GM21381 (cell line): ENCODE results near the gene HSP90AB1.

Source experiments
- ATAC-seq: cut with Tn5 transposase; IDR thresholded peaks from one replicate; pipeline ENCODE4 v1.9.1; 2021; ENCODE audit warnings: mild to moderate bottlenecking, moderate library complexity; ENCODE audit not compliant: unreplicated experiment

The HSP90AB1 gene

GRCh38 chr6:44278774-44279697 is 32.1 kb downstream of the HSP90AB1 start:
- no peak for ATAC-seq

- ATAC-seq, result no peak
Observed at GRCh38 chr6:44284121-44284520, 37.2 kb downstream of the HSP90AB1 start.

- ATAC-seq, result no peak
Observed at GRCh38 chr6:44284867-44285266, 38.0 kb downstream of the HSP90AB1 start.

- ATAC-seq, result no peak
Observed at GRCh38 chr6:44285552-44286284, 38.8 kb downstream of the HSP90AB1 start.

GRCh38 chr6:44286285-44286565 is 39.3 kb downstream of the HSP90AB1 start:
- ATAC-seq, result no peak

GRCh38 chr6:44286747-44287146 is 39.8 kb downstream of the HSP90AB1 start:
- no peak for ATAC-seq

- ATAC-seq, result no peak
Observed at GRCh38 chr6:44289726-44290260, 42.9 kb downstream of the HSP90AB1 start.

GRCh38 chr6:44291841-44292240 is 44.9 kb downstream of the HSP90AB1 start:
- no peak for ATAC-seq

- ATAC-seq, result no peak
Observed at GRCh38 chr6:44292661-44293365, 45.9 kb downstream of the HSP90AB1 start.

- ATAC-seq, result no peak
Observed at GRCh38 chr6:44294832-44295791, 48.2 kb downstream of the HSP90AB1 start.

- ATAC-seq, result no peak
Observed at GRCh38 chr6:44297063-44298038, 50.5 kb downstream of the HSP90AB1 start.

GRCh38 chr6:44298055-44298803 is 51.3 kb downstream of the HSP90AB1 start:
- no peak for ATAC-seq

GRCh38 chr6:44298864-44299263 is 52.0 kb downstream of the HSP90AB1 start:
- no peak for ATAC-seq

- ATAC-seq, result no peak
Observed at GRCh38 chr6:44300292-44300823, 53.5 kb downstream of the HSP90AB1 start.

- no peak for ATAC-seq
Observed at GRCh38 chr6:44301106-44301505, 54.2 kb downstream of the HSP90AB1 start.

GRCh38 chr6:44301782-44302564 is 55.1 kb downstream of the HSP90AB1 start:
- ATAC-seq, result no peak

- no peak for ATAC-seq
Observed at GRCh38 chr6:44302856-44303255, 56.0 kb downstream of the HSP90AB1 start.
